ENCODE results near the gene SNAP91. TPM values are rescaled to one million over a fixed set of nuclear protein-coding genes. Genes with fewer than 3 reads are reported as not detected.
"Not testable (repeated sequence)": the region's sequence is repeated elsewhere in the genome, so short reads cannot be mapped to it uniquely, and the experiment has no call there.

SNAP91 gene
- total RNA-seq, 1 donor = 0.36 TPM

GRCh38 chr6:83556871-83557270 lies 152.0 kb downstream of the SNAP91 start:
- H3K4me3 ChIP-seq (ENCODE audit: low read depth, low read length) = no peak overlapping the region
- TF ChIP-seq CTCF (IDR thresholded peaks at IDR 0.05; ENCODE audit: insufficient read depth, low read length) = no peak
- DNase-seq (ENCODE audit: low read depth) = no peak

- DNase-seq (ENCODE audit: low read depth); H3K4me3 ChIP-seq (ENCODE audit: low read depth, low read length): not testable (repeated sequence)
These were observed 157.2 kb downstream of the SNAP91 start for GRCh38 chr6:83551748-83552147.

GRCh38 chr6:83550482-83550881 lies 158.4 kb downstream of the SNAP91 start:
- not testable (repeated sequence) for H3K4me3 ChIP-seq (ENCODE audit: low read depth, low read length); DNase-seq (ENCODE audit: low read depth)

- no peak for DNase-seq (ENCODE audit: low read depth)
- TF ChIP-seq CTCF (IDR thresholded peaks at IDR 0.05; ENCODE audit: insufficient read depth, low read length) = no peak
- no peak overlapping the region for H3K4me3 ChIP-seq (ENCODE audit: low read depth, low read length)
These were observed 162.3 kb downstream of the SNAP91 start for GRCh38 chr6:83546636-83547035.

- DNase-seq (ENCODE audit: low read depth) = no peak
- no peak for TF ChIP-seq CTCF (IDR thresholded peaks at IDR 0.05; ENCODE audit: insufficient read depth, low read length)
These were observed 169.2 kb downstream of the SNAP91 start for GRCh38 chr6:83539678-83540077.

GRCh38 chr6:83536647-83537589 lies 172.0 kb downstream of the SNAP91 start:
- H3K4me3 ChIP-seq (ENCODE audit: low read depth, low read length) = no peak overlapping the region
- TF ChIP-seq CTCF (IDR thresholded peaks at IDR 0.05; ENCODE audit: insufficient read depth, low read length) = no peak
- no peak for DNase-seq (ENCODE audit: low read depth)

More at GRCh38 chr6:83539678-83540077, 169.2 kb downstream of the SNAP91 start:
- H3K4me3 ChIP-seq (ENCODE audit: low read depth, low read length) = no peak overlapping the region

GRCh38 chr6:83536034-83536646 lies 172.8 kb downstream of the SNAP91 start:
- H3K4me3 ChIP-seq (ENCODE audit: low read depth, low read length) = no peak overlapping the region
- TF ChIP-seq CTCF (IDR thresholded peaks at IDR 0.05; ENCODE audit: insufficient read depth, low read length) = peak; percentile 80
- peak; percentile 72 for DNase-seq (ENCODE audit: low read depth)
